Right lobe of liver (tissue), 6 donors: ENCODE data around the gene ADCY5. TPM values are rescaled to one million over a fixed set of nuclear protein-coding genes. Genes with fewer than 3 reads are reported as not detected.

ENCODE experiments used
- ATAC-seq, 4 donors: fragments of 200-7000 bp; cut with Tn5 transposase; one replicate each; pipeline ENCODE4 v1.9.1; 2020; ENCODE audit warnings: mild to moderate bottlenecking in 4 of 4, moderate library complexity in 4 of 4
- DNase-seq, 3 donors: peaks; one replicate each; pipeline ENCODE4 v3.0.0-alpha.2; 2020
- H3K27ac ChIP-seq, 3 donors: fragments of 200-600 bp; one replicate each; pipeline ENCODE4 v1.8.0; 2022
- H3K27me3 ChIP-seq, 2 donors: fragments of 200-600 bp; one replicate each; pipeline ENCODE4 v1.8.0; 2022
- H3K36me3 ChIP-seq, 4 donors: fragments of 200-600 bp; sonication (generic) in 1 of 4; one replicate each; pipeline versions ENCODE4 v1.5.1 to v1.8.0; 2017 to 2022; ENCODE audit warnings: control low read depth in 1 of 4
- H3K4me1 ChIP-seq, 4 donors: fragments of 200-600 bp; sonication (generic) in 1 of 4; one replicate each; pipeline versions ENCODE4 v1.5.1 to v1.8.0; 2017 to 2022; ENCODE audit warnings: control low read depth in 1 of 4
- H3K4me3 ChIP-seq, 3 donors: fragments of 200-600 bp; one replicate each; pipeline ENCODE4 v1.8.0; 2022
- H3K9me3 ChIP-seq, 4 donors: fragments of 200-600 bp; sonication (generic) in 1 of 4; one replicate each; pipeline versions ENCODE4 v1.5.1 to v1.8.0; 2017 to 2022; ENCODE audit warnings: control low read depth in 1 of 4
- POLR2A ChIP-seq: fragments of 450-650 bp; IDR thresholded peaks from one replicate; pipeline ENCODE4 v1.6.1; 2017; ENCODE audit warnings: antibody characterized with exemption, mild to moderate bottlenecking
- WGBS: methylation state at CpG from one replicate; pipeline ENCODE4 v1.1.6; 2018; ENCODE audit warnings: low coverage, low lambda C conversion rate; ENCODE audit not compliant: insufficient coverage; ENCODE audit errors: missing lambda C conversion rate; 5-methylcytosine and 5-hydroxymethylcytosine counted together
- intact Hi-C, 2 donors: fragments of 100-400 bp; cut with DNase I; formaldehyde crosslinking; loops; one replicate each; pipeline versions ENCODE4 v1.11.2 to v1.14.1; 2022
- total RNA-seq, 6 experiments: library from RNA; depleted of rRNA in 2 of 6; stranded (reverse); fragments of >200 nt in 2 of 6; fragmentation: NEBNext Ultra II Directional in 3 of 6; extraction: Animal tissue kit (Norgen Biotek cat#: 25700) in 3 of 6; gene quantifications; one replicate each; pipeline versions ENCODE4 v1.1.0 to v1.2.4, GENCODE V29; 2016 to 2023
- TF ChIP-seq, protein P1 (sequence below), 4 donors: fragments of 200-600 bp in 3 of 4; fragments of 450-650 bp in 1 of 4; IDR thresholded peaks; one replicate each; pipeline versions ENCODE4 v1.5.1 to v1.8.0; 2016 to 2022; ENCODE audit warnings: antibody characterized with exemption in 4 of 4, mild to moderate bottlenecking in 2 of 4
- donor health status: DM: no; HTN: yes; CAD: no.
- donor health status: DM: no; HTN: no; CAD: no.
- donor health status: DM: no; HTN: no; CAD: no.
- donor health status: DM: no; HTN: yes; CAD: no.
- donor health status: DM: no; HTN: yes; CAD: no.

Gene ADCY5
- total RNA-seq, 6 experiments from 2014 or later = 1.9 to 3.7 (median 2.7) TPM

DNA sequence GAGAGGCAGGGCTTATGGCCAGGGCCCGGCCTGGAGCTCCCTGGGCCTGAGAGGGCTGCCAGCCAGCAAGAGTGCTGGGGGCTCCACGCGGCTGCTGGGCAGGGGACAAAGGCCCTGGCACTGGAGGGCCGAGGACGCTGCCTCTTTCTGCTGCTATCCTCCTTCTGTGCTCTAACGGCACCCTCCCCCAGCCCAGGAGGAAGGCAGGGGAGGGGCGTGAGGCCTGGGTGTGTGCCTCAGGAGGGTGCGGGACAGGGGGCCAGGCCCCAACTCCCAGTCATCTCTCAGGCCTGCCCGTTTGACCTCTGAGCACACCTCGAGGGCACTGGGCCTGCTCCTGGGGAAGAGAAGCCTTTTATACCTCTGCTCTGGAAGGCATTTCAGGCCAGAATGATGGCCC is 115.5 kb downstream of the ADCY5 start:
- Histone ChIP-seq H3K9me3 (no peaks in the 10 kb centered on the region), H3K4me1 (peaks cover 0 to 18% (median 5%) of the 10 kb centered on the region in 4 donors), H3K27me3 (no peaks in the 10 kb centered on the region), H3K4me3 (no peak overlapping the region), H3K27ac (no peak overlapping the region), H3K36me3 (no peaks in the 10 kb centered on the region)
- ATAC-seq (no peak), DNase-seq (peak in 1 of 3 donors; percentile 35)
- WGBS = no CpG with 5 or more reads among the region's 10 CpGs
- intact Hi-C loops = no loop called here
- no peak for TF ChIP-seq POLR2A
- TF ChIP-seq, protein P1, sequence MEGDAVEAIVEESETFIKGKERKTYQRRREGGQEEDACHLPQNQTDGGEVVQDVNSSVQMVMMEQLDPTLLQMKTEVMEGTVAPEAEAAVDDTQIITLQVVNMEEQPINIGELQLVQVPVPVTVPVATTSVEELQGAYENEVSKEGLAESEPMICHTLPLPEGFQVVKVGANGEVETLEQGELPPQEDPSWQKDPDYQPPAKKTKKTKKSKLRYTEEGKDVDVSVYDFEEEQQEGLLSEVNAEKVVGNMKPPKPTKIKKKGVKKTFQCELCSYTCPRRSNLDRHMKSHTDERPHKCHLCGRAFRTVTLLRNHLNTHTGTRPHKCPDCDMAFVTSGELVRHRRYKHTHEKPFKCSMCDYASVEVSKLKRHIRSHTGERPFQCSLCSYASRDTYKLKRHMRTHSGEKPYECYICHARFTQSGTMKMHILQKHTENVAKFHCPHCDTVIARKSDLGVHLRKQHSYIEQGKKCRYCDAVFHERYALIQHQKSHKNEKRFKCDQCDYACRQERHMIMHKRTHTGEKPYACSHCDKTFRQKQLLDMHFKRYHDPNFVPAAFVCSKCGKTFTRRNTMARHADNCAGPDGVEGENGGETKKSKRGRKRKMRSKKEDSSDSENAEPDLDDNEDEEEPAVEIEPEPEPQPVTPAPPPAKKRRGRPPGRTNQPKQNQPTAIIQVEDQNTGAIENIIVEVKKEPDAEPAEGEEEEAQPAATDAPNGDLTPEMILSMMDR (IDR thresholded peaks at IDR 0.05) = no peak

DNA sequence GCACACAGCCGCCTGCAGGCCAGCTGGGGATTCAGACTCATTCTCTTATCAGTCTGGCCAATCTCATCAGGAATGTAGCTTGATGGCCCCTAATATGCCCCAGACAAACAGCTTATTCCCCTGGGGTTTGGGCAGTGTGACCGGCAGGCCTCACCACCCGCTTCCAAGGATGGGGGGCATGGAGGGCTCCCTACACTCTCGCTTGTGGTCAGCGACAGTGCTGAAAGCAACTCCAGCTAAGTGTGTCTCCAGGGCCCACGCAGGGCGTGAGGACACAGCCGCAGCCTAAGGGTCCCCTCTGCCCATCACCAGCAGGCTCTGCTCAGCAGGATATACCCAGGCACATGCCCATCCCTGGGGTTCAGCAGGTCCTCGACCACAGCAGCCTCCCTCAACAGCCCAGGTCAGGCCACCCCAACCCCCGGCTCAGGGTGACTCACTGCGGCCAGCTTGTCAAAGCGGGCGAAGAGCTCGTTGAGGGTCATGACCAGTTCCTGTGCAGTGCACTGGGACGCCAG is 116.7 kb downstream of the ADCY5 start:
- no peak for ATAC-seq
- 79% methylated on average over 4 of the region's 15 CpGs for WGBS
- intact Hi-C loops = no loop called here

GRCh38 chr3:123331651-123332050 is 117.2 kb downstream of the ADCY5 start:
- Histone ChIP-seq H3K27me3 (no peaks in the 10 kb centered on the region), H3K9me3 (no peaks in the 10 kb centered on the region), H3K27ac (peak overlapping the region in 2 of 3 donors; percentile 13 to 22), H3K4me3 (no peak overlapping the region), H3K4me1 (peaks cover 0 to 19% (median 5%) of the 10 kb centered on the region in 4 donors), H3K36me3 (no peaks in the 10 kb centered on the region)
- TF ChIP-seq POLR2A = no peak
- TF ChIP-seq, protein P1 (IDR thresholded peaks at IDR 0.05) = no peak
- DNase-seq (peak in 1 of 3 donors; percentile 22), ATAC-seq (no peak)
- 82% methylated on average over 8 of the region's 9 CpGs for WGBS
- intact Hi-C loops = no loop called here

More for the DNA sequence above, 116.7 kb downstream of the ADCY5 start:
- peak in 1 of 3 donors; percentile 41 for DNase-seq
- Histone ChIP-seq H3K4me1 (peaks cover 0 to 19% (median 5%) of the 10 kb centered on the region in 4 donors), H3K27me3 (no peaks in the 10 kb centered on the region), H3K4me3 (no peak overlapping the region), H3K9me3 (no peaks in the 10 kb centered on the region), H3K27ac (no peak overlapping the region), H3K36me3 (no peaks in the 10 kb centered on the region)
- TF ChIP-seq POLR2A = no peak
- TF ChIP-seq, protein P1 (IDR thresholded peaks at IDR 0.05) = no peak

GRCh38 chr3:123331006-123331405 is 117.9 kb downstream of the ADCY5 start:
- ATAC-seq (no peak), DNase-seq (peak in 1 of 3 donors; percentile 53)
- Histone ChIP-seq H3K4me3 (no peak overlapping the region), H3K27me3 (no peaks in the 10 kb centered on the region), H3K36me3 (no peaks in the 10 kb centered on the region), H3K9me3 (no peaks in the 10 kb centered on the region), H3K4me1 (peaks cover 0 to 19% (median 5%) of the 10 kb centered on the region in 4 donors), H3K27ac (peak overlapping the region in 1 of 3 donors; percentile 22)
- TF ChIP-seq, protein P1 (IDR thresholded peaks at IDR 0.05) = no peak
- TF ChIP-seq POLR2A = no peak
- intact Hi-C loops = no loop called here
- WGBS = 75% methylated on average over 8 of the region's 8 CpGs
